ENCODE measurements around the gene FNBP1. TPM values are rescaled to one million over a fixed set of nuclear protein-coding genes. Genes with fewer than 3 reads are reported as not detected.

Gene FNBP1
- total and polyA plus RNA-seq, 2 of the 13 experiments (the other 11 are each of a cell fraction or from before 2014, with no cell fraction given), result 5.4 to 19.5 TPM

DNA sequence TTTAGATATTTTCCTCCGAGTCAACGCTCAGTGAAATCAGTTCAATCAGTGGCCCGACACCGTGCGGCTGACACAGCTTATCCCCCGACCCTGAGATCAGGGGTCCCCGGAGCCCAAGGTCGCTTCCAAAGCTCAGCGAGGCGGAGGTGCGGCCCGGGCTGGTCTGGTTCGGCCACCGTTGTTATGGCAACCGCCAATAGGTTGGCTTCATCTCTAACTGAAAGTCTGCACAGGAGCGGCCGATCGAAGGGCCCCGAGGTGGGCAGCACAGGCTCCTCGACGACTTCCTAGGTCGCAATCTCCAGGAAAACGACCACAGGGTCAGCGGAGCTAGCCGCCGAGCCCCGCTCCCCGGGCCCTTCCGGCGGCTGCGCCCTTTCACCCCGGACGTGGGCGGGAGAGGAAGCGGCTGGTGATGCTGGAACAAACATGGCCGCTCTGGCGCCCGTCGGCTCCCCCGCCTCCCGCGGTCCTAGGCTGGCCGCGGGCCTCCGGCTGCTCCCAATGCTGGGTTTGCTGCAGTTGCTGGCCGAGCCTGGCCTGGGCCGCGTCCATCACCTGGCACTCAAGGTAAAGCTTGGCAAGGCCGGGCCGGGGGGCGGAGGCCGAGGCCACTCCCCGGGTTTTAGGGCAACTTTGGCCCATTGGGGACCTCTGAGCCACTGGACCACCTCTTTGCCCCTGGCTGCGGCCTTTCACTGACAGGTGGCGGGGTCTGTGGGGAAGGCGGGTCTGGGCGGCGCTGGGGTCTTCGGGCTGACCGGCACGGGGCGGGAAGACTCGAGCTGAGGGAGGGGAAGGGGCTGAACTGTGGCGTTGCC, 10.7 kb upstream of the FNBP1 start, which contains the start of gene GPR107:
Gene GPR107, plus strand, starts transcription at position 403 of the 821 bp plus-strand sequence. Its CDS starts 27 bp downstream, at position 430.
- peaks cover 0 to 2% of the 10 kb centered on the region in 2 experiments; a peak in 3 of 5 replicates for H3K36me3 ChIP-seq (replicated peaks in 1 of 2; ENCODE audit: control insufficient read depth in 1 of 2, insufficient read depth in 2 of 2, low read length in 2 of 2)
- H3K4me2 ChIP-seq (ENCODE audit: low read depth, low read length), result peak within 1 kb of the TSS; percentile 96
- ChIA-PET POLR2A (interaction anchor here (0.8 to 2.0 kb wide), 7 partner anchors 10 to 168 kb away, joined by 3 to 39 read pairs (median 4); partner anchors contain the start of gene FNBP1), CTCF (ENCODE audit: low intra/inter-chr PET ratio, low total read pairs) (interaction anchor here (1.5 kb wide), 1 partner anchor 169 kb away, joined by 4 read pairs; no protein-coding TSS in a partner anchor)
- H3K4me1 ChIP-seq (ENCODE audit: insufficient read depth, low read length), result peaks cover 30% of the 10 kb centered on the region
- H3K4me3 ChIP-seq (replicated peaks in 1 of 3; ENCODE audit: insufficient read depth in 1 of 3, low read depth in 2 of 3, low read length in 3 of 3), result peak within 1 kb of the TSS; percentile 90 to 97 (median 93)
- H3K9me3 ChIP-seq (ENCODE audit: low read length), result no peaks in the 10 kb centered on the region
- peaks cover 33% of the 10 kb centered on the region for H3K79me2 ChIP-seq (ENCODE audit: insufficient read depth, low read length)
- H4K20me1 ChIP-seq (ENCODE audit: insufficient read depth, low read length), result no peaks in the 10 kb centered on the region
- intact Hi-C loops (cut with micrococcal nuclease; ENCODE audit: unreplicated experiment), result no loop called here
- no peak within 1 kb of the TSS for H2AFZ ChIP-seq (ENCODE audit: low read length)
- H3K27ac ChIP-seq (ENCODE audit: extremely low read length, insufficient read depth, low read length), result peak within 1 kb of the TSS; percentile 87
- no TSS peak for BruUV-seq (replicated peaks)
- DNase-seq (ENCODE audit: low spot score) (peak; percentile 61), FAIRE-seq (no peak), ATAC-seq (peak; percentile 97)
- no peaks in the 10 kb centered on the region; a peak in 1 of 5 replicates for H3K27me3 ChIP-seq (ENCODE audit: control insufficient read depth in 1 of 2, insufficient read depth in 2 of 2, low read length in 2 of 2)
- peak within 1 kb of the TSS; percentile 86 for H3K9ac ChIP-seq (ENCODE audit: insufficient read depth, low read depth, low read length)
- in situ Hi-C loops (cut with HindIII; ENCODE audit: extremely low pct_ligation_motif_present, low pct_unique_long_range_greater_than_20kb), result no loop called here
- 4% methylated on average over 26 of the region's 64 CpGs for WGBS (ENCODE audit: low lambda C conversion rate)
- TF ChIP-seq, protein P1, sequence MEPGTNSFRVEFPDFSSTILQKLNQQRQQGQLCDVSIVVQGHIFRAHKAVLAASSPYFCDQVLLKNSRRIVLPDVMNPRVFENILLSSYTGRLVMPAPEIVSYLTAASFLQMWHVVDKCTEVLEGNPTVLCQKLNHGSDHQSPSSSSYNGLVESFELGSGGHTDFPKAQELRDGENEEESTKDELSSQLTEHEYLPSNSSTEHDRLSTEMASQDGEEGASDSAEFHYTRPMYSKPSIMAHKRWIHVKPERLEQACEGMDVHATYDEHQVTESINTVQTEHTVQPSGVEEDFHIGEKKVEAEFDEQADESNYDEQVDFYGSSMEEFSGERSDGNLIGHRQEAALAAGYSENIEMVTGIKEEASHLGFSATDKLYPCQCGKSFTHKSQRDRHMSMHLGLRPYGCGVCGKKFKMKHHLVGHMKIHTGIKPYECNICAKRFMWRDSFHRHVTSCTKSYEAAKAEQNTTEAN (CRISPR knock-in tag; conservative IDR thresholded peaks at IDR 0.05), result no peak; the same call in 1 of the 2 replicates
- TF ChIP-seq ZNF879 (CRISPR knock-in tag; IDR thresholded peaks at IDR 0.05) (no peak), MTF2 (CRISPR knock-in tag; IDR thresholded peaks at IDR 0.05; ENCODE audit: borderline replicate concordance) (no peak), JUNB (CRISPR knock-in tag; IDR thresholded peaks at IDR 0.05; ENCODE audit: borderline replicate concordance) (no peak), PHF8 (CRISPR knock-in tag; IDR thresholded peaks at IDR 0.05) (peak; percentile 98), FOXC1 (CRISPR knock-in tag; IDR thresholded peaks at IDR 0.05; ENCODE audit: borderline replicate concordance) (peak; percentile 48; the same call in 1 of the 2 replicates), AHR (CRISPR knock-in tag; IDR thresholded peaks at IDR 0.05) (no peak), PTBP1 (IDR thresholded peaks at IDR 0.05; ENCODE audit: low read depth, low read length, poor library complexity, severe bottlenecking) (no peak), ZNF567 (CRISPR knock-in tag; IDR thresholded peaks at IDR 0.05; ENCODE audit: borderline replicate concordance) (no peak), SUZ12 (IDR thresholded peaks at IDR 0.05; ENCODE audit: low read depth, low read length) (no peak), ZNF326 (CRISPR knock-in tag; IDR thresholded peaks at IDR 0.05; ENCODE audit: borderline replicate concordance) (no peak)
- TF ChIP-seq, protein P2, sequence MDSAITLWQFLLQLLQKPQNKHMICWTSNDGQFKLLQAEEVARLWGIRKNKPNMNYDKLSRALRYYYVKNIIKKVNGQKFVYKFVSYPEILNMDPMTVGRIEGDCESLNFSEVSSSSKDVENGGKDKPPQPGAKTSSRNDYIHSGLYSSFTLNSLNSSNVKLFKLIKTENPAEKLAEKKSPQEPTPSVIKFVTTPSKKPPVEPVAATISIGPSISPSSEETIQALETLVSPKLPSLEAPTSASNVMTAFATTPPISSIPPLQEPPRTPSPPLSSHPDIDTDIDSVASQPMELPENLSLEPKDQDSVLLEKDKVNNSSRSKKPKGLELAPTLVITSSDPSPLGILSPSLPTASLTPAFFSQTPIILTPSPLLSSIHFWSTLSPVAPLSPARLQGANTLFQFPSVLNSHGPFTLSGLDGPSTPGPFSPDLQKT (CRISPR knock-in tag; IDR thresholded peaks at IDR 0.05; ENCODE audit: borderline replicate concordance), result no peak
- TF ChIP-seq, protein P3, sequence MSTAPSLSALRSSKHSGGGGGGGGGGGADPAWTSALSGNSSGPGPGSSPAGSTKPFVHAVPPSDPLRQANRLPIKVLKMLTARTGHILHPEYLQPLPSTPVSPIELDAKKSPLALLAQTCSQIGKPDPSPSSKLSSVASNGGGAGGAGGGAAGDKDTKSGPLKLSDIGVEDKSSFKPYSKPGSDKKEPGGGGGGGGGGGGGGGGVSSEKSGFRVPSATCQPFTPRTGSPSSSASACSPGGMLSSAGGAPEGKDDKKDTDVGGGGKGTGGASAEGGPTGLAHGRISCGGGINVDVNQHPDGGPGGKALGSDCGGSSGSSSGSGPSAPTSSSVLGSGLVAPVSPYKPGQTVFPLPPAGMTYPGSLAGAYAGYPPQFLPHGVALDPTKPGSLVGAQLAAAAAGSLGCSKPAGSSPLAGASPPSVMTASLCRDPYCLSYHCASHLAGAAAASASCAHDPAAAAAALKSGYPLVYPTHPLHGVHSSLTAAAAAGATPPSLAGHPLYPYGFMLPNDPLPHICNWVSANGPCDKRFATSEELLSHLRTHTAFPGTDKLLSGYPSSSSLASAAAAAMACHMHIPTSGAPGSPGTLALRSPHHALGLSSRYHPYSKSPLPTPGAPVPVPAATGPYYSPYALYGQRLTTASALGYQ (CRISPR knock-in tag; IDR thresholded peaks at IDR 0.05), result 0 out of 2 replicates have a peak, but pooled peaks have one; percentile 19
- TF ChIP-seq, protein P4, sequence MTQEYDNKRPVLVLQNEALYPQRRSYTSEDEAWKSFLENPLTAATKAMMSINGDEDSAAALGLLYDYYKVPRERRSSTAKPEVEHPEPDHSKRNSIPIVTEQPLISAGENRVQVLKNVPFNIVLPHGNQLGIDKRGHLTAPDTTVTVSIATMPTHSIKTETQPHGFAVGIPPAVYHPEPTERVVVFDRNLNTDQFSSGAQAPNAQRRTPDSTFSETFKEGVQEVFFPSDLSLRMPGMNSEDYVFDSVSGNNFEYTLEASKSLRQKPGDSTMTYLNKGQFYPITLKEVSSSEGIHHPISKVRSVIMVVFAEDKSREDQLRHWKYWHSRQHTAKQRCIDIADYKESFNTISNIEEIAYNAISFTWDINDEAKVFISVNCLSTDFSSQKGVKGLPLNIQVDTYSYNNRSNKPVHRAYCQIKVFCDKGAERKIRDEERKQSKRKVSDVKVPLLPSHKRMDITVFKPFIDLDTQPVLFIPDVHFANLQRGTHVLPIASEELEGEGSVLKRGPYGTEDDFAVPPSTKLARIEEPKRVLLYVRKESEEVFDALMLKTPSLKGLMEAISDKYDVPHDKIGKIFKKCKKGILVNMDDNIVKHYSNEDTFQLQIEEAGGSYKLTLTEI (CRISPR knock-in tag; conservative IDR thresholded peaks at IDR 0.05), result no peak
- TF ChIP-seq, protein P5, sequence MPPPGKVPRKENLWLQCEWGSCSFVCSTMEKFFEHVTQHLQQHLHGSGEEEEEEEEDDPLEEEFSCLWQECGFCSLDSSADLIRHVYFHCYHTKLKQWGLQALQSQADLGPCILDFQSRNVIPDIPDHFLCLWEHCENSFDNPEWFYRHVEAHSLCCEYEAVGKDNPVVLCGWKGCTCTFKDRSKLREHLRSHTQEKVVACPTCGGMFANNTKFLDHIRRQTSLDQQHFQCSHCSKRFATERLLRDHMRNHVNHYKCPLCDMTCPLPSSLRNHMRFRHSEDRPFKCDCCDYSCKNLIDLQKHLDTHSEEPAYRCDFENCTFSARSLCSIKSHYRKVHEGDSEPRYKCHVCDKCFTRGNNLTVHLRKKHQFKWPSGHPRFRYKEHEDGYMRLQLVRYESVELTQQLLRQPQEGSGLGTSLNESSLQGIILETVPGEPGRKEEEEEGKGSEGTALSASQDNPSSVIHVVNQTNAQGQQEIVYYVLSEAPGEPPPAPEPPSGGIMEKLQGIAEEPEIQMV (CRISPR knock-in tag; IDR thresholded peaks at IDR 0.05; ENCODE audit: low read depth), result no peak
